Measurements from ENCODE around the gene CMTM8. TPM values are rescaled to one million over a fixed set of nuclear protein-coding genes. Genes with fewer than 3 reads are reported as not detected.

CMTM8 gene
- total RNA-seq, 2 experiments from 2014 or later: 5.7 to 6.2 TPM

DNA sequence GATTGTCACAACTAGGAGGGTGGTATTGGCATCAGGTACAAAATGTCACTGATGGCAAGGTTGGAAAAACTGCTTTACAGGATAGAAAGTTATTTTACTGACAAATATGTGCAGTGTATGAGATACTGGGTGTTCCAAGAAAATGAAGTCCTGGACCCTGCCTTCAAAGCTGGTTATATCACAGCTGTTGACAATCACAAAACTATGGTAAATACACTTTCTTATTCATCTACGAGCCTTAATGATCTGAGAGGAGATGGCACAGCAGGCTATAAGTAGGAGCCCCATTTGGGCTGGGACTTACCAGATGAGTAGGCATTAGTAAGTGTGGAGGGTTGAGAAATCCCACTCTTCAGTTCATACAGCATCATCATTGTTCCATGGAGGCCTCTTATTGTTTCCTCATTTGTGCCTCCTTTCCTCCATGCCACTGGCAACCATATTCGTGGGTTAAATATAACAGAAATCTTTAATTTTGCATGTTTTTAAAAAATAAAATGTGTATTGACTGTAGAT lies 66.9 kb downstream of the CMTM8 start:
- ChIA-PET CTCF (interaction anchor here (1.1 to 3.3 kb wide), 3 partner anchors 9 to 66 kb away, joined by 3 to 13 read pairs (median 6); no protein-coding TSS in a partner anchor), POLR2A (no interaction called here)
- H3K4me3 Mint-ChIP-seq: no peak overlapping the region
- H3K36me3 Mint-ChIP-seq (ENCODE audit: low read depth): peaks cover 7% of the 10 kb centered on the region
- DNase-seq: no peak
- H3K27ac Mint-ChIP-seq: no peak overlapping the region
- H3K4me1 Mint-ChIP-seq: peaks cover 43% of the 10 kb centered on the region
- no peaks in the 10 kb centered on the region for H3K27me3 Mint-ChIP-seq
- H3K9me3 Mint-ChIP-seq: peaks cover 5% of the 10 kb centered on the region

DNA sequence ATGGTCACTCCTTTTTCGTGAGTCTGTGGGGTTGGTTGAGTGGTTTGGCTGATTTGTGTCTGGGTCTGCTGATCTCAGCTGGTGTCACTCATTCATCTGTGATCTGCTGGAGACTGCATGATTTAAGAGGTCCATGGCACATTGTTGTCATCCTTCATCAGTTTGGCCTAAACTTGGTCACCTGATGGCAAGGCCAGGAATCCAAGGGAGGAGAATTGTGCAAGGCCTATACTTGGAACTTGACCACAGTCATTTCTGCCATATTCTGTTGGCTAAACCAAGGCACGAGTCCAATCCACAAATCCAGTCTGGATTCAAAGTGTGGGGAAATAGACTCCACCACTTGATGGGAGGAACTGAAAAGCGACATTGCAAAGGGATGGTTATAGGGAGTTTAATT lies 67.6 kb downstream of the CMTM8 start:
- Mint-ChIP-seq H3K9me3 (peaks cover 5% of the 10 kb centered on the region), H3K27ac (no peak overlapping the region), H3K27me3 (no peaks in the 10 kb centered on the region), H3K4me1 (peaks cover 43% of the 10 kb centered on the region), H3K36me3 (ENCODE audit: low read depth) (peaks cover 7% of the 10 kb centered on the region), H3K4me3 (no peak overlapping the region)
- CTCF ChIA-PET: interaction anchor here (3.3 kb wide), 1 partner anchor 10 kb away, joined by 13 read pairs; no protein-coding TSS in a partner anchor
- no peak for DNase-seq
- POLR2A ChIA-PET: no interaction called here

GRCh38 chr3:32307591-32307990 lies 69.1 kb downstream of the CMTM8 start:
- no peak overlapping the region for H3K4me3 Mint-ChIP-seq
- peaks cover 29% of the 10 kb centered on the region for H3K4me1 Mint-ChIP-seq
- H3K27ac Mint-ChIP-seq: no peak overlapping the region

GRCh38 chr3:32308378-32308777 lies 69.9 kb downstream of the CMTM8 start:
- Mint-ChIP-seq H3K9me3 (peaks cover 5% of the 10 kb centered on the region), H3K4me1 (peaks cover 26% of the 10 kb centered on the region), H3K36me3 (ENCODE audit: low read depth) (peaks cover 7% of the 10 kb centered on the region), H3K4me3 (no peak overlapping the region), H3K27me3 (no peaks in the 10 kb centered on the region), H3K27ac (no peak overlapping the region)
- CTCF ChIA-PET: interaction anchor here (1.4 to 3.3 kb wide), 2 partner anchors 12 to 67 kb away, joined by 3 to 13 read pairs; no protein-coding TSS in a partner anchor
- DNase-seq: no peak
- POLR2A ChIA-PET: no interaction called here

More at GRCh38 chr3:32307591-32307990, 69.1 kb downstream of the CMTM8 start:
- ChIA-PET POLR2A (no interaction called here), CTCF (interaction anchor here (0.7 to 3.3 kb wide), 3 partner anchors 9 to 68 kb away, joined by 3 to 13 read pairs (median 5); no protein-coding TSS in a partner anchor)
- H3K36me3 Mint-ChIP-seq (ENCODE audit: low read depth): peaks cover 7% of the 10 kb centered on the region
- no peaks in the 10 kb centered on the region for H3K27me3 Mint-ChIP-seq
- DNase-seq: no peak
- peaks cover 5% of the 10 kb centered on the region for H3K9me3 Mint-ChIP-seq

GRCh38 chr3:32309654-32310242 lies 71.3 kb downstream of the CMTM8 start:
- H3K4me3 Mint-ChIP-seq: no peak overlapping the region
- no peak overlapping the region for H3K27ac Mint-ChIP-seq
- H3K36me3 Mint-ChIP-seq (ENCODE audit: low read depth): peaks cover 7% of the 10 kb centered on the region
- peaks cover 27% of the 10 kb centered on the region for H3K4me1 Mint-ChIP-seq
- peaks cover 5% of the 10 kb centered on the region for H3K9me3 Mint-ChIP-seq
- ChIA-PET CTCF (interaction anchor here (1.1 to 2.4 kb wide), 2 partner anchors 13 to 65 kb away, joined by 4 to 11 read pairs; no protein-coding TSS in a partner anchor), POLR2A (no interaction called here)
- H3K27me3 Mint-ChIP-seq: no peaks in the 10 kb centered on the region
- no peak for DNase-seq

DNA sequence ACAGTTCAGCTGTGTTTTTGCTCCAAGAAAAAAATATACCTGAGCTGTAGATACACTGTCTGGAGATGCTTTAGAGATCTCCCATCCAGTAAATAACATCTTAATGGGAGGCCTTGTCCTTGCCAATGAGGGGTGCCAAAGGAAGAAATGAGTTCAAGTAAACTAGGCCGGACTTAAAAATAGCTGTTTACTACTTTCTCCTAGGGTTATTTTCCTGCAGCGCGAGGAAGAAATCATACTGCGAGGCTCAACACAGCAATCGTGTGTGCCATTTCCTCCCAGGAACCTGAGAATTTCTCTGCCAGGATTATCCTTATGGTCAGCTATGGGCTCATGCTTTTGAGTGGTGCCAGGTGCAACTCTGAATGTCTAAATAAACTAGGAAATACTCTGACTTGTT lies 71.9 kb downstream of the CMTM8 start:
- DNase-seq: no peak

DNA sequence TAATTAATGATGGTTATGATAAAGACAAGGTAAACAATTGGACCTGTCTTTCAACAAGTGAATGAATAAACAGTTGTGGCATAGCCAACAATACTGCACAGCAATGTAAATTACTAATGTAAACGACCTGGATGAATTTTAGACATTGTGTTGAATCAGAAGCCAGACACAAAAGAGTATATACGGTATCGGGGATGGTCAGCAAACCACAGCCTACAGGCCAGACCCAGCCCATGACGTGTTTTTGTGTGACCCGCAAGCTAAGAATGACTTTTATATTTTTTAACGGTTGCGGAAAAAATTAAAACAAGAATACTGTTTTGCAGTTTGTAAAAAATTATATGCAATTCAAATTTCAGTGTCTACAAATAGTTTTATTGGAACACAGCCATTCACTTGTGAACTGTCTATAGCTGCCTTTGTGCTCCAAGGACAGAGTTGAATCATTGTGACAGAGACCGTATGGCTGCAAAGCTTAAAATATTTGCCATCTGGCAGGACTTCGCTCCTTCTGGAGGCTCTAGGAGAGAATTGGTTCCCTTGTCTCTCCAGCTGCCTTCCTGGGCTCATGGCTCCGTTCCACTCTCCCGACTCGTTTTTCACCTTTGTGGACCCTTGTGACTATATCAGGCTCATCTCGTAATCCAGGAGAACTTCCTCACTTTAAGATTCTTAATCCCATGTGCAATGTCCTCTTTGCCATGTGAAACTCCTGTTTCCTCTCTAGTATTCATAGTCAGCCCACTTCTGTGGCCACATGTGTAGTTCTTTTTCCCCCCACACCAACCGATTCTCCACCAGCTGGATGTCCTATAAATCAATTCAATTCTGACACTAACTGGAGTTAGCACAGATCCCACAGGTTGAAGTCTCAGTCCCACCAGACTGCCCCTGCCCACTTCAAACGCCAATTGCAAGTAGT lies 72.7 kb downstream of the CMTM8 start:
- CTCF ChIA-PET: interaction anchor here (1.1 to 2.4 kb wide), 2 partner anchors 14 to 64 kb away, joined by 4 to 11 read pairs; no protein-coding TSS in a partner anchor

More for the DNA sequence above, 71.9 kb downstream of the CMTM8 start:
- Mint-ChIP-seq H3K4me1 (peaks cover 26% of the 10 kb centered on the region), H3K9me3 (peaks cover 5% of the 10 kb centered on the region), H3K27ac (no peak overlapping the region), H3K36me3 (ENCODE audit: low read depth) (peaks cover 7% of the 10 kb centered on the region), H3K27me3 (no peaks in the 10 kb centered on the region), H3K4me3 (no peak overlapping the region)
- ChIA-PET CTCF (interaction anchor here (1.1 to 2.4 kb wide), 2 partner anchors 13 to 65 kb away, joined by 4 to 11 read pairs; no protein-coding TSS in a partner anchor), POLR2A (no interaction called here)

DNA sequence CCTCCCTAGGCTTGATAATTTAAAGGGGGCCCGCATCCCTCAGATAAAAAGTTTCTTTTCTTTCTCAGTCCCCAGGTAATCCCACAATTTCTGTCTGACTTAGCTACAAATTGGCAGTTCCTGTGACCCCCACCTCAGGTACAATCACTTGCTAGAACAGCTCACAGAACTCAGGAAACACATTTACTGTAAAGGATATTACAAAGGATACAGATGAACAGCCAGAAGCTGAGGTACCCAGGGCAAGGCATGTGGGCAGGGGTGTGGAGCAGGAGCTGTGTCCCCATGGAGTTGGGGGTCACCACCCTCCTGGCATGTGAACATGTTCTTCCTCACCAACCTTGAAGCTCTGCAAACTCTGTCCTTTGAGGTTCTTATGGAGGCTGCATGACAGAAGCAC lies 73.8 kb downstream of the CMTM8 start:
- POLR2A ChIA-PET: interaction anchor here (1.2 kb wide), 2 partner anchors 9 to 55 kb away, joined by 3 to 5 read pairs; no protein-coding TSS in a partner anchor
- Mint-ChIP-seq H3K27me3 (no peaks in the 10 kb centered on the region), H3K9me3 (peaks cover 1% of the 10 kb centered on the region), H3K27ac (no peak overlapping the region), H3K4me1 (peaks cover 21% of the 10 kb centered on the region), H3K4me3 (no peak overlapping the region), H3K36me3 (ENCODE audit: low read depth) (no peaks in the 10 kb centered on the region)
- CTCF ChIA-PET: interaction anchor here (1.3 to 2.8 kb wide), 2 partner anchors 14 to 16 kb away, joined by 4 to 8 read pairs; no protein-coding TSS in a partner anchor
- DNase-seq: no peak

More for the DNA sequence above, 72.7 kb downstream of the CMTM8 start:
- Mint-ChIP-seq H3K9me3 (peaks cover 5% of the 10 kb centered on the region), H3K27me3 (no peaks in the 10 kb centered on the region), H3K27ac (no peak overlapping the region), H3K4me1 (peaks cover 24% of the 10 kb centered on the region), H3K36me3 (ENCODE audit: low read depth) (peaks cover 4% of the 10 kb centered on the region), H3K4me3 (no peak overlapping the region)
- POLR2A ChIA-PET: interaction anchor here (1.2 kb wide), 1 partner anchor 56 kb away, joined by 3 read pairs; no protein-coding TSS in a partner anchor
- DNase-seq: no peak

GRCh38 chr3:32313169-32313568 lies 74.7 kb downstream of the CMTM8 start:
- DNase-seq: no peak
- Mint-ChIP-seq H3K4me3 (no peak overlapping the region), H3K36me3 (ENCODE audit: low read depth) (no peaks in the 10 kb centered on the region), H3K4me1 (peaks cover 20% of the 10 kb centered on the region), H3K27me3 (no peaks in the 10 kb centered on the region), H3K27ac (no peak overlapping the region), H3K9me3 (no peaks in the 10 kb centered on the region)
- ChIA-PET CTCF (interaction anchor here (1.3 to 2.8 kb wide), 3 partner anchors 10 to 17 kb away, joined by 4 to 8 read pairs (median 7); no protein-coding TSS in a partner anchor), POLR2A (interaction anchor here (2.2 kb wide), 1 partner anchor 16 kb away, joined by 7 read pairs; no protein-coding TSS in a partner anchor)

DNA sequence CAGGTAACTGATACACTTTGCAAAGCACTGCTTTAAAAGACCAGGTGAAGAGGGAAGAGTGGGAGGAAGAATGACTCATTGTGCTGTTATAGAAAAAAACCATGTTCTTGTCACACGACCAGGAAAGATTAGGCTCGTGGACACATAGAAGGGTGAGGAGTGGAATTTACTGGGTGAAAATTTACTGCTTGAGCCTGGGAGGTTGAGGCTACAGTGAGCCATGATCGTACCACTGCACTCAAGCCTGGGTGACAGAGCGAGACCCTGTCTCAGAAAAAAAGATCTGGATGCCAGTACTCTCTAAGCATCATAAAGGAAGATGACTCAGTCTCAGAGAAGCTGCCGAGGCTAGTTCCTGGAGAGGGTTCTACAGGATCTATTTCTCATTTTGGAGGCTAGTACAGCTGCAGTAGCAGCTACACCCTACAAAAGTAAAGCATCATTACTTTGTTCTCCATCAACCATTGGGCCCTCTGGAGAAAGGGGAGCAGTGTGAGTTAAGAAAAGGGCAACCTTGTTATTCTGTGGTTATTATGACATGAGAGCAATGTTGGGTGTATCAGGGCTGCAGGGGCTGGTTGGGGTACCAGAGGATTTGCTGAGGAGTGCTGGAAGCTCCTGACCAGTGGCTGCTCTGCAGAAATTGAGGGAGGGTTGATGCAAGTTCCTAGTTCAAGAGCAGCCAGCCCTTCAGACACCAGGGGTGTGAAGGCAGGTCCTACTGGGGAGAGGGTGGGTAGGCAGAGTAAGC lies 75.4 kb downstream of the CMTM8 start:
- peak; percentile 38 for DNase-seq
- no peaks in the 10 kb centered on the region for H3K27me3 Mint-ChIP-seq
- no peaks in the 10 kb centered on the region for H3K9me3 Mint-ChIP-seq
- peak overlapping the region; percentile 75 for H3K27ac Mint-ChIP-seq
- peaks cover 20% of the 10 kb centered on the region for H3K4me1 Mint-ChIP-seq
- no peaks in the 10 kb centered on the region for H3K36me3 Mint-ChIP-seq (ENCODE audit: low read depth)
- ChIA-PET POLR2A (interaction anchor here (2.2 kb wide), 1 partner anchor 16 kb away, joined by 7 read pairs; no protein-coding TSS in a partner anchor), CTCF (interaction anchor here (1.7 to 2.8 kb wide), 3 partner anchors 10 to 20 kb away, joined by 6 to 8 read pairs (median 7); no protein-coding TSS in a partner anchor)
- peak overlapping the region; percentile 11 for H3K4me3 Mint-ChIP-seq

DNA sequence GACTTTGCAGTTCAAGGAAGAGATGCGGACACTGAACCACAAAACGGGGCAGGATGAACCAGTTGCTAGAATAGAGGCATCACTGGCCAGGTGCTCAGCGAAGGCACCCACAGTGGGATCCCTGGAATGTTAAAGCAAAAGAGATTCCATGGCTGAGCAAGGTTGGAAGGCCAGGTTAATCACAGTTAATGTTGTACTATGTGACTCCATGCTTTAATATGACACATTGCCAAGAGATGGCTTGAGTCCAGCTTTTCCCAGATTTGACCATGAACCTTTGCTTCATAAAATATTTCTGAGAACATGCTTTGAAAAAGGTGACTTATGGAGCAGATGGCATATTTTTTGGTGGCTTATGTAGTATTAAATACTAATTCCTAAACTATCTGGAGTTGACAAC lies 77.0 kb downstream of the CMTM8 start:
- ChIA-PET POLR2A (interaction anchor here (1.0 kb wide), 1 partner anchor 19 kb away, joined by 3 read pairs; no protein-coding TSS in a partner anchor), CTCF (interaction anchor here (1.7 kb wide), 1 partner anchor 19 kb away, joined by 6 read pairs; no protein-coding TSS in a partner anchor)
- no peak for DNase-seq
- no peak overlapping the region for H3K4me3 Mint-ChIP-seq
- no peaks in the 10 kb centered on the region for H3K9me3 Mint-ChIP-seq
- H3K27me3 Mint-ChIP-seq: no peaks in the 10 kb centered on the region
- peaks cover 17% of the 10 kb centered on the region for H3K4me1 Mint-ChIP-seq
- H3K27ac Mint-ChIP-seq: no peak overlapping the region
- no peaks in the 10 kb centered on the region for H3K36me3 Mint-ChIP-seq (ENCODE audit: low read depth)

DNA sequence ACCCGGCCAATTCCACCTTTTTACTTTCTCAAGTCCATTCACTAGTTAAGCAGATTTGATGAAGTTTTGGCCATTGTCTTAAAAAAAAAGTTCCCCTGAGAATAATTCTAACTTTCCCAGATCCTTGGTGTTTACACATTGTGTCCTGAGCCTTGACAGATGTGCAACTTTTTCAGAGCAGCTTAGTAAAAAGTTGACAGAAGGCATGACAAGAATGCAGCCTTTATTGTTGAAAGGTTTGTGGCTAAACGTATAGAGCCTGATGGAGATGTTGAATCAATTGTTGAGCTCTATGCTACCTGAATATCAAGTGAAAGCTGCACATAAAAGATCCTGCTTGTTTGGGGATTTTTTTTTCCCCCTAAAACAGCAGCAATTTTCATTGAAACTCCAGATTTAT lies 77.8 kb downstream of the CMTM8 start:
- H3K9me3 Mint-ChIP-seq: no peaks in the 10 kb centered on the region
- H3K36me3 Mint-ChIP-seq (ENCODE audit: low read depth): no peaks in the 10 kb centered on the region
- H3K27me3 Mint-ChIP-seq: no peaks in the 10 kb centered on the region
- no peak overlapping the region for H3K27ac Mint-ChIP-seq
- DNase-seq: no peak
- ChIA-PET CTCF (interaction anchor here (0.9 kb wide), 1 partner anchor 76 kb away, joined by 4 read pairs; no protein-coding TSS in a partner anchor), POLR2A (no interaction called here)
- H3K4me3 Mint-ChIP-seq: no peak overlapping the region
- H3K4me1 Mint-ChIP-seq: peaks cover 17% of the 10 kb centered on the region
